ENCODE results near the gene STPG3.

Gene STPG3

DNA sequence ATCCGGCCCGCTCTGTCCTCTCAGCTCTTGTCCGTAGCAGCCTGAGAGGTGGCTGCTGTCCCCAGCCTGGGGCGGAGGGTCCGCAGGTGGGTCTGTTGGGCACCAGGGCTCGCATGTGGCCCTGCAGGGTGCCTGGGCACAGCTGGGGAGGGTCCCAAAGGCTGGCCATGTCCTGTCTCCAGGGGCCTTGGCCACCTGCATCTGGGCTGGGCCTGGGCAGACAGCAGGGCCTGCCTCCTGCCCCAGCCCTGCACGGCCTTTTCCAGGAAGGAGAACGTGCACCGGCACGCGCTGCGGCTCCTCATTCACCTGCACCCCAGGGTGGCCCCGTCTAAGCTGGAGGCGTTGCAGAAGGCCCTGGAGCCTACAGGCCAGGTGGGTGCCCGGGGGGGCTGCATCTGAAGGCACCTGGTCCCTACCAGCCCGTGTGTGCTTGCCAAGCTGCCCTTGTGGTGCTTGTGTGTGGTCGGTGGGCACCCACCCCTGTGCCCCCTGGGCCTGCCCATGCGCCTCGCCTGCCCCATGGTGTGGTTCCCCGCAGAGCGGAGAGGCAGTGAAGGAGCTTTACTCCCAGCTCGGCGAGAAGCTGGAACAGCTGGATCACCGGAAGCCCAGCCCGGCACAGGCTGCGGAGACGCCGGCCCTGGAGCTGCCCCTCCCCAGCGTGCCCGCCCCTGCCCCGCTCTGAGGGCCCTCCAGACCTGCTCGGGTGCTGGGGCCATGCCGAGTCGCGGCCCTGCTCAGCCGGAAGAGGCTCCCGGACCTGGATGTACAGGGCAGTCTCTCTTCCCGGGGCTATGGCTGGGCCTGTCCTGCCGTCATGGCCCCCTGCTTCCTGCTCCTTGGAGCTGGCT, 21.4 kb downstream of the STPG3 start:
- H3K27ac ChIP-seq, result peak overlapping the region; percentile 98
- TF ChIP-seq ZFX (IDR thresholded peaks at IDR 0.05; ENCODE audit: borderline replicate concordance), result no peak
- TF ChIP-seq, protein P1, sequence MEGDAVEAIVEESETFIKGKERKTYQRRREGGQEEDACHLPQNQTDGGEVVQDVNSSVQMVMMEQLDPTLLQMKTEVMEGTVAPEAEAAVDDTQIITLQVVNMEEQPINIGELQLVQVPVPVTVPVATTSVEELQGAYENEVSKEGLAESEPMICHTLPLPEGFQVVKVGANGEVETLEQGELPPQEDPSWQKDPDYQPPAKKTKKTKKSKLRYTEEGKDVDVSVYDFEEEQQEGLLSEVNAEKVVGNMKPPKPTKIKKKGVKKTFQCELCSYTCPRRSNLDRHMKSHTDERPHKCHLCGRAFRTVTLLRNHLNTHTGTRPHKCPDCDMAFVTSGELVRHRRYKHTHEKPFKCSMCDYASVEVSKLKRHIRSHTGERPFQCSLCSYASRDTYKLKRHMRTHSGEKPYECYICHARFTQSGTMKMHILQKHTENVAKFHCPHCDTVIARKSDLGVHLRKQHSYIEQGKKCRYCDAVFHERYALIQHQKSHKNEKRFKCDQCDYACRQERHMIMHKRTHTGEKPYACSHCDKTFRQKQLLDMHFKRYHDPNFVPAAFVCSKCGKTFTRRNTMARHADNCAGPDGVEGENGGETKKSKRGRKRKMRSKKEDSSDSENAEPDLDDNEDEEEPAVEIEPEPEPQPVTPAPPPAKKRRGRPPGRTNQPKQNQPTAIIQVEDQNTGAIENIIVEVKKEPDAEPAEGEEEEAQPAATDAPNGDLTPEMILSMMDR (IDR thresholded peaks at IDR 0.05), result no peak

GRCh38 chr9:137273095-137273490, 22.0 kb downstream of the STPG3 start:
- peak overlapping the region; percentile 98 for H3K27ac ChIP-seq
- TF ChIP-seq, protein P1 (IDR thresholded peaks at IDR 0.05), result no peak
- no peak for TF ChIP-seq ZFX (IDR thresholded peaks at IDR 0.05; ENCODE audit: borderline replicate concordance)

DNA sequence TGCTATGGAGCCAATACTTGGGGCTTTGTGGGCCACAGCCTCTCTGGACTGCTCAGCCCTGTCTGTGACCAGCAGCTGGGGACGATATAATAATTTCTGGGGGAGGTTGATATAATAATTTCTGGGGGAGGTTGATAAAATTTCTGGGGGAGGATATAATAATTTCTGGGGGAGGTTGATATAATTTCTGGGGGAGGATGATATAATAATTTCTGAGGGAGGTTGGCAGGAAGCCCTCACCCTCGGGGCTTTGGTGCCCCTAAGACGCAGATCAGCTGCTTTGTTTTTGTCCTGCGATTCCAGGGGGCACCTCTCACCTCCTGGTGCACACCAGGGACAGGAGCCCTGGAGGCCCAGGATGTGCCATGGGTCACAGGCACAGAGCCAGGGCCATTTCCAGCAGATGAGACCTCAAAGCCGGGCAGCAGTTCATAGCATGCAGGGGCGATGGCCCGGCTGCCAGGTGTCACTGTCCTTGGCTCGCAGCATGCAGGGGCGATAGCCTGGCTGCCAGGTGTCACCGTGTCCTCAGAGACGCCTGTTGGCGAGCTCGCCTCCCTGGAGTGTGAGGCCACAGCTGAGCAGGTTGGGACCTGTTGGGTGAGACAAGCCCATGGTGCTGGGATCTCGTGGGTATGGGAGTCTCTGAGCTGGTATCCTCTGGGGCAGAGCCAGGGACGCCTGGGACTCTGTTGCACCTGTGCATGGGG, 22.7 kb downstream of the STPG3 start:
- TF ChIP-seq, protein P1 (IDR thresholded peaks at IDR 0.05), result no peak
- no peak for TF ChIP-seq ZFX (IDR thresholded peaks at IDR 0.05; ENCODE audit: borderline replicate concordance)
- H3K27ac ChIP-seq, result peak overlapping the region; percentile 98

DNA sequence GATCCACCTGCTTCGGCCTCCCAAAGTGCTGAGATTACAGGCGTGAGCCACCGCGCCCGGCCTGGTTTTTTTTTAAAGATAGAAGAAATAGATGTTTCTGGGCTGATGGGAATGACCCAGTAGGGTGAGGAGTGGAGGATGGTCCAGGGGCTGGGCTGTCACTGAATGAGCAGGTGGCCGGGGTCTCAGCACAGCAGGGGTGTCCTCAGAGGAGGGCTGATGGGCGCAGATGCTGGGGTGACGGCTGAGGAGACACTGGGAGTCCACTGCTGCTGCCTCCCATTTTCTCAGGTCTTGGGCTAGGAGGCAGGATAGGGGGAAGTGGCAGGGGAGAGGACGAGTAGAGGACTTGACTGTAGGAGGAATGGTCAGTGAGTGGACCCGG, 24.1 kb downstream of the STPG3 start:
- H3K27ac ChIP-seq, result no peak overlapping the region
- TF ChIP-seq, protein P1 (IDR thresholded peaks at IDR 0.05), result no peak
- TF ChIP-seq ZFX (IDR thresholded peaks at IDR 0.05; ENCODE audit: borderline replicate concordance), result no peak

GRCh38 chr9:137275588-137276472, 24.7 kb downstream of the STPG3 start:
- H3K27ac ChIP-seq, result peak overlapping the region; percentile 27; the same call in 1 of the 2 replicates
- no peak for TF ChIP-seq ZFX (IDR thresholded peaks at IDR 0.05; ENCODE audit: borderline replicate concordance)
- TF ChIP-seq, protein P1 (IDR thresholded peaks at IDR 0.05), result no peak

DNA sequence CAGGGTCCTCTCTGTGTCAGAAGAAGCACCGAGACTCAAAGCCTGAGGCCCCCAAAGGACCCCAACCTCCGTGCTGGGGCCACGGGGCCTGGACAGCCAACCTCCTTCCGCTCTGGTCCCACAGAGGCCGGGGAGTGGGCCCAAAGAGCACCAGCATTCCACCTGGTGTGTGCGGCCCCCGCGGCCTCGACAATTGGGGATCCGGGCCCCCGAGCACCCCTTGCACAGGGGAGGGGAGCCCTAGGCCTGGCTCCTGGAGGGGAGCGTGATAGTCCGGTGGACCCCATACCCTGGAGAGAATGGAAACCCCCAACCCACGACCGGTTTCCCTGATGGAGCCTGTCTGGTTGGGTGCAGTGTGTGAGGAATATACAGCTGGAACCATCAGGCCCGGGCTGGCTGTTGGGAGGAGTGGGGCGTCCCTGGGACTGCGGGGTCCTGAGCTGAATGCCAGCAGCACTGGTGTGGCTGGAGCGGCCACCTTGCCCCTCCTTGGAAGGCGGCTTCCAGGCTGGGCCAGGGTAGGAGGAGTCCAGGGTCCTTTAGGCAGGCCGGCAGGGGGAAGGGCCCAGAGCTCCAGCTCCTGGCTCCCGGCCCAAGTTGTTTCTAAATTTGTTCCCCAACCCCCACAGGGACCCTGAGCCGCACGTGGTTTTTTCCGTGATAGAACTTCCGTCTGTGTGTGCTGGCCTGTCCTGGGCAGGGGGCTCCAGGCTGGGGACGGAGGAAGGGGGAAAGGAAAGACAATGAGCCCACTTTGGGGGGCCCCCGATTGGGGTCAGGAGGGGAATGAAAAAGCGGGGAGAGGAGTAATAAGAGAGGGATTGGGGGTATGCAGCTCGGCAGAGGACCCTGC, 25.6 kb downstream of the STPG3 start:
- TF ChIP-seq, protein P1 (IDR thresholded peaks at IDR 0.05), result no peak
- no peak for TF ChIP-seq ZFX (IDR thresholded peaks at IDR 0.05; ENCODE audit: borderline replicate concordance)
- peak overlapping the region; percentile 27; the same call in 1 of the 2 replicates for H3K27ac ChIP-seq
